Measurements from ENCODE around the gene MPHOSPH10. TPM values are rescaled to one million over a fixed set of nuclear protein-coding genes. Genes with fewer than 3 reads are reported as not detected.
"Not testable (repeated sequence)": the region's sequence is repeated elsewhere in the genome, so short reads cannot be mapped to it uniquely, and the experiment has no call there.

MPHOSPH10 gene
- 10 to 100 TPM; 41.7 to 47.0 TPM for total RNA-seq

GRCh38 chr2:71130152-71130904 is at the start of gene MPHOSPH10, which contains the start of gene MCEE:
MPHOSPH10 (plus strand) TSS chr2:71130634; CDS start chr2:71130666, 32 bp downstream.
MCEE (minus strand) TSS chr2:71130229; CDS start chr2:71130219, 10 bp downstream.
- ChIA-PET CTCF (interaction anchor here (0.8 to 2.5 kb wide), 12 partner anchors 9 to 201 kb away, joined by 3 to 15 read pairs (median 4); partner anchors contain the start of genes NAGK and ZNF638), POLR2A (interaction anchor here (0.5 to 3.3 kb wide), 16 partner anchors 9 to 325 kb away, joined by 3 to 21 read pairs (median 4); partner anchors contain the start of gene NAGK)
- Mint-ChIP-seq H3K36me3 (ENCODE audit: low read depth) (peaks cover 16% of the 10 kb centered on the region), H3K4me3 (no peak within 1 kb of the TSS), H3K9me3 (no peaks in the 10 kb centered on the region), H3K27ac (no peak within 1 kb of the TSS), H3K27me3 (no peaks in the 10 kb centered on the region), H3K4me1 (ENCODE audit: low read depth) (peaks cover 14% of the 10 kb centered on the region)
- intact Hi-C loops (cut with micrococcal nuclease): loop anchor here (1.0 kb wide), 1 partner anchor 62 kb away; the partner anchor contains the start of gene NAGK
- no peak for TF ChIP-seq CTCF (IDR thresholded peaks at IDR 0.05)
- DNase-seq: peak; percentile 93
- ATAC-seq: peak; percentile 94

GRCh38 chr2:71082402-71083252 is 47.8 kb upstream of the MPHOSPH10 start:
- peak; percentile 87 for ATAC-seq
- peak overlapping the region; percentile 17 for H3K4me3 Mint-ChIP-seq
- intact Hi-C loops (cut with micrococcal nuclease): no loop called here

GRCh38 chr2:71083297-71083696 is 47.1 kb upstream of the MPHOSPH10 start:
- H3K27ac Mint-ChIP-seq; H3K27me3 Mint-ChIP-seq; DNase-seq; H3K4me3 Mint-ChIP-seq; intact Hi-C loops (cut with micrococcal nuclease); ATAC-seq; H3K9me3 Mint-ChIP-seq; H3K36me3 Mint-ChIP-seq (ENCODE audit: low read depth): not testable (repeated sequence)
- peaks cover 15% of the 10 kb centered on the region for H3K4me1 Mint-ChIP-seq (ENCODE audit: low read depth)
- POLR2A ChIA-PET: interaction anchor here (3.6 kb wide), 1 partner anchor 12 kb away, joined by 17 read pairs; no protein-coding TSS in a partner anchor
- CTCF ChIA-PET: interaction anchor here (1.0 to 2.5 kb wide), 3 partner anchors 13 to 18 kb away, joined by 3 to 11 read pairs (median 6); no protein-coding TSS in a partner anchor

More at GRCh38 chr2:71082402-71083252, 47.8 kb upstream of the MPHOSPH10 start:
- H3K36me3 Mint-ChIP-seq (ENCODE audit: low read depth): peaks cover 7% of the 10 kb centered on the region
- H3K4me1 Mint-ChIP-seq (ENCODE audit: low read depth): peaks cover 15% of the 10 kb centered on the region
- H3K9me3 Mint-ChIP-seq: no peaks in the 10 kb centered on the region
- peak overlapping the region; percentile 3 for H3K27ac Mint-ChIP-seq
- POLR2A ChIA-PET: interaction anchor here (0.6 to 3.6 kb wide), 4 partner anchors 11 to 51 kb away, joined by 3 to 17 read pairs (median 6); partner anchors contain the start of gene NAGK
- CTCF ChIA-PET: interaction anchor here (1.0 to 2.5 kb wide), 2 partner anchors 12 to 14 kb away, joined by 3 to 11 read pairs; no protein-coding TSS in a partner anchor
- DNase-seq: peak; percentile 89
- H3K27me3 Mint-ChIP-seq: peaks cover 8% of the 10 kb centered on the region
- TF ChIP-seq CTCF (IDR thresholded peaks at IDR 0.05): no peak

- H3K27me3 Mint-ChIP-seq; intact Hi-C loops (cut with micrococcal nuclease): not testable (repeated sequence)
- CTCF ChIA-PET: interaction anchor here (1.0 to 2.5 kb wide), 3 partner anchors 13 to 17 kb away, joined by 3 to 11 read pairs (median 6); no protein-coding TSS in a partner anchor
Measured at GRCh38 chr2:71083752-71084312, 46.6 kb upstream of the MPHOSPH10 start.

GRCh38 chr2:71085325-71086003 is 45.0 kb upstream of the MPHOSPH10 start:
- H3K9me3 Mint-ChIP-seq; intact Hi-C loops (cut with micrococcal nuclease); H3K27ac Mint-ChIP-seq; H3K4me3 Mint-ChIP-seq; H3K36me3 Mint-ChIP-seq (ENCODE audit: low read depth); POLR2A ChIA-PET; H3K27me3 Mint-ChIP-seq; ATAC-seq; DNase-seq; CTCF ChIA-PET: not testable (repeated sequence)
- H3K4me1 Mint-ChIP-seq (ENCODE audit: low read depth): peaks cover 15% of the 10 kb centered on the region

More at GRCh38 chr2:71083752-71084312, 46.6 kb upstream of the MPHOSPH10 start:
- POLR2A ChIA-PET; H3K36me3 Mint-ChIP-seq (ENCODE audit: low read depth); H3K9me3 Mint-ChIP-seq; H3K27ac Mint-ChIP-seq; ATAC-seq; DNase-seq; H3K4me3 Mint-ChIP-seq: not testable (repeated sequence)
- H3K4me1 Mint-ChIP-seq (ENCODE audit: low read depth): peaks cover 15% of the 10 kb centered on the region

GRCh38 chr2:71089475-71089874 is 41.0 kb upstream of the MPHOSPH10 start:
- intact Hi-C loops (cut with micrococcal nuclease); H3K36me3 Mint-ChIP-seq (ENCODE audit: low read depth); POLR2A ChIA-PET; H3K27me3 Mint-ChIP-seq; H3K9me3 Mint-ChIP-seq; DNase-seq; H3K27ac Mint-ChIP-seq; ATAC-seq; H3K4me1 Mint-ChIP-seq (ENCODE audit: low read depth); H3K4me3 Mint-ChIP-seq; CTCF ChIA-PET: not testable (repeated sequence)

- H3K4me1 Mint-ChIP-seq (ENCODE audit: low read depth); H3K27ac Mint-ChIP-seq; H3K27me3 Mint-ChIP-seq; intact Hi-C loops (cut with micrococcal nuclease); H3K4me3 Mint-ChIP-seq; DNase-seq; POLR2A ChIA-PET; ATAC-seq; H3K9me3 Mint-ChIP-seq; H3K36me3 Mint-ChIP-seq (ENCODE audit: low read depth): not testable (repeated sequence)
- CTCF ChIA-PET: interaction anchor here (2.4 kb wide), 1 partner anchor 9 kb away, joined by 8 read pairs; no protein-coding TSS in a partner anchor
Measured at GRCh38 chr2:71091808-71092207, 38.6 kb upstream of the MPHOSPH10 start.

- H3K4me3 Mint-ChIP-seq; H3K36me3 Mint-ChIP-seq (ENCODE audit: low read depth); H3K9me3 Mint-ChIP-seq; H3K4me1 Mint-ChIP-seq (ENCODE audit: low read depth); POLR2A ChIA-PET; DNase-seq; H3K27ac Mint-ChIP-seq; intact Hi-C loops (cut with micrococcal nuclease); ATAC-seq; H3K27me3 Mint-ChIP-seq: not testable (repeated sequence)
- CTCF ChIA-PET: interaction anchor here (2.4 kb wide), 1 partner anchor 8 kb away, joined by 8 read pairs; no protein-coding TSS in a partner anchor
Measured at GRCh38 chr2:71092491-71093260, 37.8 kb upstream of the MPHOSPH10 start.
